DOHH2 (cell line): ENCODE data around the gene SKAP2.

ENCODE experiments used
- H3F3A ChIP-seq: fragments of 200-600 bp; sonication (generic), shearing (Covaris generic); 2 replicates; pipeline ENCODE4 v1.6.0; 2016; ENCODE audit warnings: antibody characterized with exemption, mild to moderate bottlenecking; ENCODE audit not compliant: control insufficient read depth, insufficient read depth
- H3K27ac ChIP-seq: fragments of 200-600 bp; sonication (generic); 2 replicates; pipeline ENCODE4 v1.5.1; 2014; ENCODE audit warnings: low read depth, mild to moderate bottlenecking, low read length, moderate library complexity
- H3K27me3 ChIP-seq: fragments of 200-600 bp; sonication (generic); 2 replicates; pipeline ENCODE4 v1.6.1; 2014; ENCODE audit warnings: mild to moderate bottlenecking, low read length, mixed read lengths; ENCODE audit not compliant: control insufficient read depth
- H3K36me3 ChIP-seq: fragments of 200-600 bp; sonication (generic); 2 replicates; pipeline ENCODE4 v1.6.1; 2014; ENCODE audit warnings: mild to moderate bottlenecking, low read length, moderate library complexity, mixed read lengths; ENCODE audit not compliant: control insufficient read depth
- H3K4me1 ChIP-seq: fragments of 200-600 bp; sonication (generic); 2 replicates; pipeline ENCODE4 v1.6.1; 2014; ENCODE audit warnings: mild to moderate bottlenecking, low read length, mixed read lengths; ENCODE audit not compliant: control insufficient read depth
- H3K4me2 ChIP-seq: fragments of 200-600 bp; sonication (generic); 2 replicates; pipeline ENCODE4 v1.6.0; 2014; ENCODE audit warnings: mild to moderate bottlenecking, low read length, moderate library complexity
- H3K4me3 ChIP-seq: fragments of 200-600 bp; sonication (generic); 2 replicates; pipeline ENCODE4 v1.5.1; 2014; ENCODE audit warnings: mild to moderate bottlenecking, low read length, mixed read lengths
- H3K79me2 ChIP-seq: fragments of 200-600 bp; sonication (generic); 2 replicates; pipeline ENCODE4 v1.6.1; 2014; ENCODE audit warnings: mild to moderate bottlenecking, low read length, mixed read lengths; ENCODE audit not compliant: control insufficient read depth
- H3K9me2 ChIP-seq: fragments of 200-600 bp; sonication (generic); replicated peaks from 2 replicates; pipeline ENCODE4 v1.6.1; 2014; ENCODE audit warnings: mild to moderate bottlenecking, low read length, mixed read lengths; ENCODE audit not compliant: control insufficient read depth
- H3K9me3 ChIP-seq: fragments of 200-600 bp; sonication (generic); 2 replicates; pipeline ENCODE4 v1.6.1; 2014; ENCODE audit warnings: antibody characterized with exemption, low read length, mixed read lengths; ENCODE audit not compliant: control insufficient read depth, insufficient read depth
- H4K20me1 ChIP-seq: fragments of 200-600 bp; sonication (generic); 2 replicates; pipeline ENCODE4 v1.6.0; 2014; ENCODE audit warnings: low read depth, mild to moderate bottlenecking, antibody characterized with exemption, low read length, moderate library complexity; ENCODE audit not compliant: control insufficient read depth, insufficient read depth
- CTCF ChIP-seq: fragments of 200-600 bp; sonication (generic); IDR thresholded peaks from one replicate; pipeline ENCODE4 v1.5.1; 2014; ENCODE audit warnings: antibody characterized with exemption, mild to moderate bottlenecking, low read depth, low read length; ENCODE audit not compliant: poor library complexity, severe bottlenecking
- EZH2phosphoT487 ChIP-seq: fragments of 200-600 bp; sonication (generic); IDR thresholded peaks from 2 replicates; pipeline ENCODE4 v1.6.1; 2017; ENCODE audit warnings: borderline replicate concordance, mild to moderate bottlenecking, antibody characterized with exemption, low read length, moderate library complexity, mixed read lengths

Gene SKAP2

GRCh38 chr7:26667514-26668133 is 196.8 kb downstream of the SKAP2 start:
- Histone ChIP-seq H4K20me1 (no peaks in the 10 kb centered on the region), H3K27ac (no peak overlapping the region), H3K9me2 (no peaks in the 10 kb centered on the region), H3K9me3 (no peaks in the 10 kb centered on the region), H3K4me2 (no peak overlapping the region), H3K79me2 (no peaks in the 10 kb centered on the region), H3K36me3 (no peaks in the 10 kb centered on the region), H3F3A (no peaks in the 10 kb centered on the region), H3K4me3 (no peak overlapping the region), H3K27me3 (no peaks in the 10 kb centered on the region), H3K4me1 (peaks cover 7% of the 10 kb centered on the region)
- peak; percentile 90 for TF ChIP-seq CTCF
- no peak for TF ChIP-seq EZH2phosphoT487

GRCh38 chr7:26664735-26665416 is 199.5 kb downstream of the SKAP2 start:
- no peaks in the 10 kb centered on the region for H3K36me3 ChIP-seq
- H3K4me1 ChIP-seq = peaks cover 7% of the 10 kb centered on the region
- H3K4me2 ChIP-seq = no peak overlapping the region
- H3K4me3 ChIP-seq = no peak overlapping the region
- TF ChIP-seq CTCF (no peak), EZH2phosphoT487 (no peak)
- H3K9me3 ChIP-seq = no peaks in the 10 kb centered on the region
- no peaks in the 10 kb centered on the region for H3K27me3 ChIP-seq
- H3K79me2 ChIP-seq = no peaks in the 10 kb centered on the region
- no peaks in the 10 kb centered on the region for H4K20me1 ChIP-seq
- no peak overlapping the region for H3K27ac ChIP-seq
- H3F3A ChIP-seq = no peaks in the 10 kb centered on the region
- no peaks in the 10 kb centered on the region for H3K9me2 ChIP-seq

GRCh38 chr7:26664274-26664673 is 200.1 kb downstream of the SKAP2 start:
- no peak for TF ChIP-seq EZH2phosphoT487
- TF ChIP-seq CTCF = no peak
- no peaks in the 10 kb centered on the region for H3K79me2 ChIP-seq
- no peak overlapping the region for H3K4me2 ChIP-seq
- no peaks in the 10 kb centered on the region for H3F3A ChIP-seq
- H4K20me1 ChIP-seq = no peaks in the 10 kb centered on the region
- no peaks in the 10 kb centered on the region for H3K9me2 ChIP-seq
- H3K27me3 ChIP-seq = no peaks in the 10 kb centered on the region
- no peak overlapping the region for H3K27ac ChIP-seq
- peaks cover 7% of the 10 kb centered on the region for H3K4me1 ChIP-seq
- no peaks in the 10 kb centered on the region for H3K36me3 ChIP-seq
- no peak overlapping the region for H3K4me3 ChIP-seq
- no peaks in the 10 kb centered on the region for H3K9me3 ChIP-seq
